KBM-7 (cell line): Measurements from ENCODE around the gene JARID2.

ENCODE experiments used
- DNase-seq: peaks from one replicate; pipeline ENCODE4 v3.0.0-alpha.2; 2015
- in situ Hi-C: fragments of 300-500 bp; cut with MboI; formaldehyde crosslinking; loops from 2 replicates; pipeline ENCODE4 v1.14.3; 2020; ENCODE audit warnings: low sequenced_read_pairs, low pct_unique_long_range_greater_than_20kb, mixed read lengths

Gene JARID2

GRCh38 chr6:15484821-15485220, 239.0 kb downstream of the JARID2 start:
- DNase-seq: no peak
- in situ Hi-C loops: no loop called here

- DNase-seq: no peak
- in situ Hi-C loops: no loop called here
These were observed 240.1 kb downstream of the JARID2 start for GRCh38 chr6:15485936-15486335.

- DNase-seq: no peak
- in situ Hi-C loops: no loop called here
These were observed 241.4 kb downstream of the JARID2 start for GRCh38 chr6:15487262-15487661.

GRCh38 chr6:15489261-15489962, 243.5 kb downstream of the JARID2 start:
- no peak for DNase-seq
- in situ Hi-C loops: no loop called here

GRCh38 chr6:15490242-15491100, 244.6 kb downstream of the JARID2 start:
- DNase-seq: no peak
- in situ Hi-C loops: no loop called here

- in situ Hi-C loops: no loop called here
- DNase-seq: peak; percentile 57
These were observed 245.6 kb downstream of the JARID2 start for GRCh38 chr6:15491255-15491985.

- DNase-seq: no peak
- in situ Hi-C loops: no loop called here
These were observed 246.1 kb downstream of the JARID2 start for GRCh38 chr6:15491986-15492269.

GRCh38 chr6:15493437-15494168, 247.7 kb downstream of the JARID2 start:
- in situ Hi-C loops: no loop called here
- DNase-seq: no peak

- in situ Hi-C loops: no loop called here
- no peak for DNase-seq
These were observed 249.6 kb downstream of the JARID2 start for GRCh38 chr6:15495375-15495901.

- in situ Hi-C loops: no loop called here
- DNase-seq: no peak
These were observed 250.7 kb downstream of the JARID2 start for GRCh38 chr6:15496345-15497131.

GRCh38 chr6:15498640-15499039, 252.8 kb downstream of the JARID2 start:
- in situ Hi-C loops: no loop called here
- DNase-seq: no peak

- in situ Hi-C loops: no loop called here
These were observed 253.3 kb downstream of the JARID2 start for GRCh38 chr6:15499125-15499524.

GRCh38 chr6:15499591-15499990, 253.7 kb downstream of the JARID2 start:
- DNase-seq: no peak

More at GRCh38 chr6:15499125-15499524, 253.3 kb downstream of the JARID2 start:
- no peak for DNase-seq

GRCh38 chr6:15500078-15500740, 254.3 kb downstream of the JARID2 start:
- in situ Hi-C loops: no loop called here
- no peak for DNase-seq

More at GRCh38 chr6:15499591-15499990, 253.7 kb downstream of the JARID2 start:
- in situ Hi-C loops: no loop called here

- in situ Hi-C loops: no loop called here
- DNase-seq: no peak
These were observed 255.3 kb downstream of the JARID2 start for GRCh38 chr6:15500901-15501825.

- no peak for DNase-seq
- in situ Hi-C loops: no loop called here
These were observed 256.1 kb downstream of the JARID2 start for GRCh38 chr6:15501826-15502445.
